Inflammatory macrophage (primary cell): ENCODE measurements around the gene G0S2.

Source experiments
- DNase-seq, 2 donors: peaks; one replicate each; pipeline ENCODE4 v3.0.0-alpha.2; 2020 to 2022

The G0S2 gene

GRCh38 chr1:209685821-209686220 lies 10.6 kb downstream of the G0S2 start:
- DNase-seq: no peak

DNA sequence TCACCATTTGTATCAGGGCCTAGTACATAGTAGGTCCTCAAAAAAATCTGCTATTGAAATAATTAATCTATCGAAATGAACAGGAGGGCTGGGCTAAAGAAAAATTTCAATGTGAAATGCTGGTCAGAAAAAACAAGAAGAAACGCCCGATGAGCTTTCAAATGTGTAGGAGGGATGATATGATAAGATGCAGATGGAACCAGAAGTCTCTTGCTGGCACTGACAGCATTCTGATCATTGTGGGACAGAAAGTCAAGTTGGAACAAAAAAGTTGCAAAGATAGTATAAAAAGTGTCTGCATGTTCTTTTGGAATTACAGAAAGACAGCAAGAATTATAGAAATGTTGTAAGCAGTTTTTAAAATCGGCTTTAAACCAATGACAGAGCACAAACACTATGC lies 11.1 kb downstream of the G0S2 start:
- no peak for DNase-seq

DNA sequence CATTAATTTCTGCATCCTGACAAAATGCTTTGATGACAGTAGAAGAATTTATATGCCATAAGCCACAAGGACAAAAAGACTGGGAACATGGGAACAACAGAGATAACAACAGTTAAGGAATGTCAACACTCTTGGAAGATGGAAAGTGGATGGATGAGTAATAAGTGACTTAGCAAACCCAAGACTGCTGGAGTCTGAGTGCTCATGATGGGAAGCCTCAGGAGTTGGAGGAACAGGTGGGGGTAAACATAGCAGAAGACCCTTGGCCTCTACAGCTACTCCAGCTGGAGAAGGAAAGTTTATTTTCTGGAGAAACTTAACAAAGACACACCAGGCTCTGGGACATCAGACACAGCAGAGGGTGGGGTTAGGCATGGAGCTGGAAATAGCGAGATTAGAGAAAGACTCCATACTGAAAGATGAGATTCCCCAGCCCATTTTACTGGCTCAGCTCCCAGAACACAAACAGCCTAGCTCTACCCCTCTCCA lies 13.6 kb downstream of the G0S2 start:
- no peak for DNase-seq

- no peak for DNase-seq
These were observed 14.3 kb downstream of the G0S2 start for GRCh38 chr1:209689477-209689876.

DNA sequence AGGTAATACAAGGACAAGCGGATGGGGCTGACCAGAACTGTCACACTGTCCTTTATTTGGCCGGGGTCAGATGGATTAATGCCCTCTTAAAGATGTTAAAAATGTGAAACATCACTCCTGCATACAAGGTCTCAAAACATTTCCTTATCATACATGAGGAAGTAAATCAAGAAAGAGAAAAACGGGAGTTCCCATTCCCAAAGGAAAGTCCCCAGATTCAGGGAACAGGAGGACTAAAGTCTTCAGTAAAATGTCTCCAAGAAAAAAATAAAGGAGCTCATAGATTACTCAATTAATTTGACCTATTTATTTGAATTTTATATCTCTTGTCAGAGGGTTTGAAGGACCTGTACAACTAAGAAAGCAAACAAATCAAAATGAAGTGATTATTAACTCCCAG lies 16.0 kb downstream of the G0S2 start:
- no peak for DNase-seq

- DNase-seq: no peak
These were observed 17.1 kb downstream of the G0S2 start for GRCh38 chr1:209692296-209692695.

- DNase-seq: peak; percentile 83 to 84
These were observed 17.7 kb downstream of the G0S2 start for GRCh38 chr1:209692745-209693504.

- DNase-seq: no peak
These were observed 21.5 kb downstream of the G0S2 start for GRCh38 chr1:209696673-209697072.

- no peak for DNase-seq
These were observed 21.9 kb downstream of the G0S2 start for GRCh38 chr1:209697126-209697525.

- peak; percentile 15 to 20 for DNase-seq
These were observed 25.5 kb downstream of the G0S2 start for GRCh38 chr1:209700686-209701085.

GRCh38 chr1:209702832-209703231 lies 27.6 kb downstream of the G0S2 start:
- no peak for DNase-seq

DNA sequence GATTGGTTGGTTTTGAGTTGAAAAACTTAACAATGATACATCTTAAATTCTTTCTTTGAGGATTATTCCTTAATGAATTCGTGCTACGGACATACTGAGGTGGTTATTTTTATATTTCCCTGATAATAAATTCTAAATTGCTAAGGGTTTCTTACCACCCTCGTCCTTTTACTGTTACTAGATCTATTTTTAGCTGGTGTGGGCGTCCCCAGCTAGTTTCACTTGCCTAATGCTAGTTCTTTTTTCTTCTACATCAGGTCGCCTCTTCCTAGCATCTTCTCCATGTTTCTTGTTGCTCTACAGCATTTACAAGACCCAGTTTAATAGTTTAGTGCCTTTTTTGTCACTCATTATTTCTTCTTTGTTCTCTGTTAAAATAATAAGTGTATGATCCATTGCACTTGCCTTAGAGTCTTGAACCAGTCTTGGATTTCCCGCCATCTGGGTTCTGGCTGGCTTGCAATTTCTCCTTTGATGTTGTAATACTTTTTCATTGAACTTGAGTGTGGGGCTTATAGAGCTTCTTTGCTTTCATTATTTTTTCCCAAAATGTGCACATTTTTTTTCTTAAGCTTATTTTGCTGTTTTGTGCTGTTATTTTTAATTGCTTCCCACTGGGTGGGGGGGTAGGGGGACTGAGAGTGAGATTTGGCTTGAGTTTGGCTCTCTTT lies 28.8 kb downstream of the G0S2 start:
- DNase-seq: peak; percentile 39 to 57

GRCh38 chr1:209704584-209704983 lies 29.4 kb downstream of the G0S2 start, which contains the start of gene HSD11B1:
Gene HSD11B1, plus strand, starts transcription at chr1:209704846. Its CDS starts 97 bp downstream, at chr1:209704943.
- DNase-seq: peak; percentile 83 to 88

DNA sequence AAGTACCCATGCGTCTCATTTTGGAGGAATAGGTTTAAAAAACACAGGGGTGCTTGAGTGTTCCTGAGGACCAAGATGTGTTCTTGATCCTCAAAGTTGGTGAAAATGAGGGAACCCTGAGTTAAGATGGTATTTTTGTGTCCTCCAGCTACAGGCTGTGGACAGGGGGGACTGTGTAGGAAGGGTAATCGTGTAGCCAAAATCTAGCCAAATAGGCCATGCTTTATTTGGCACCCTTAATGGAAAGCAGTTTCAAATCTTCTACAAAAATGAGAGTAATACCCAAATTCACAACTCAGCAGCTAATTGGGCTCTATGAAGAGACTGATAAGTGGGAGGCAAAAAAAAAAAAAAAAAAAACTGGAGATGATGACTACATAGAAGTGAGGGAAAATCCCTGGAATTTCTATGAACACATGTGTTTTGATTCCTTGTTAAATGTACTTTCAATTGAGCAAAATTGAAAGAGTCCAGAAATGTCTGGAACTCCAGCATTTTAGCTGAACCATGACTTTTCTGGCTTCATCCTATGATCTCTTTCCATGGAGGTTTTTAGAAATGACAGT lies 29.9 kb downstream of the G0S2 start:
- DNase-seq: no peak

DNA sequence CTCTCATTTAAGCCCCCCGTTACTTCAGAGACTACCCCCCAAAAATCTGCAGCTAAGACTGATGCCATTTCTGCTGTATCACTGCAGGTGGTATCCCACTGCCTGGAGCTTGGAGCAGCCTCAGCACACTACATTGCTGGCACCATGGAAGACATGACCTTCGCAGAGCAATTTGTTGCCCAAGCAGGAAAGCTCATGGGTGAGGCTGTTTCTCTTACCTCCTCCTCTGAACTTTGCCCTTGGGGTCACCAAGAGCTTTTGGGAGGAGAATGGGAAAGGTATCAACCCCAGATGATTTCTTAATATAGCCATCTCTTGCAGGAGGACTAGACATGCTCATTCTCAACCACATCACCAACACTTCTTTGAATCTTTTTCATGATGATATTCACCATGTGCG lies 31.4 kb downstream of the G0S2 start:
- DNase-seq: no peak

DNA sequence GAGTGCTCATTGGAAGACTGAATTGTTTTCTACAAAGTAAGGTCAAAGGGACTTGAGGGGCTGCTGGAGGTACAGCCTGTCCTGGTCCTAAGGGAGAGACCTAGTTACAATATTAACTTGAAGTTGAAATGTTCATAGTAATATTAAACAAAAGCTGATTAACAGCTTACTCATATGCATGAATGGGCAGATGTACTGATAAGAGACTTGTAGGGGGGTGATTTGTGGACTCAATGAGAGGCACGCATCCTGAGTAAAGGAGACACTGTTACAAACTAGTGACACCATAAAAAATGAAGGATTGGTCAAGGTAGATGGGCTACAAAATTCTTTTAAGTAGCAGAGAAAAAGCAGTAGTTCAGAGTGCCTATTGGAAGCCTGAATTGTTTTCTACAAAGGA lies 32.1 kb downstream of the G0S2 start:
- no peak for DNase-seq

DNA sequence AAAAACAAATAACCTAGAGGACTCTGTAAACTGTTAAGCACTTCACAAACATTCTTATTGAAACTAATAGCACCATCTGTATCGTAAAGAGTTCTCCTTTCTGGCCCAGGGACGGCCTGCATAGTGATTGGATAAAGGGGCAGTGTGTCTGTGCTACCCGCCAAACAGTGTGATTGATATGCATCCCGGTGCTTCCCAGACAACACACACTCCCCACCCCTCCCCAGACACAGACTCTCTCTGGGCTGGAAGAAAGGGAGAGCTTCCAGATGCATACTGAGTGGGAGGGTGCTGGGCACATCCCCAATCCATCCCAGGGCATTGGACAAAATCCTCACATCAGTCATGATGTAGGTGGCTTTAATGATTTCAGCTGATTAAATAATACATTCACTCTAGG lies 33.1 kb downstream of the G0S2 start:
- DNase-seq: no peak

GRCh38 chr1:209710093-209710492 lies 34.9 kb downstream of the G0S2 start:
- no peak for DNase-seq

DNA sequence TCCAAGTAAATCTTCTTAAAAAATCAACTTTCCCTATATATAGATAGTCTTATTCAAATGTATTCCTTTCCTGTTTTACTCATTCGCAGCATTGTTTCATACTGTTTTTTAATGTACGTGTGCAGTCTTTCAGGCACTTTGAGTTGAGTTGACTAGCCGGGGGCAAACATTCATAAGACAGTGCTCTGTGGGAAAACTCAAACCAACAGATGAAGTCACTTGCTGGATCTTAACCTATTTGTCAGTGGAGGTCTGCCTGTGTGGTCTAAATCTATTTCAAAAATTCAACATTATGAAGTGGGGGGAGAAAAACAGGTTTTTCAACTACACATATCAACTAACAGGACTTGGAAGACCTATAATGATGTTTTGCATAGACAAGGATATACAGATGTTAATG lies 35.6 kb downstream of the G0S2 start:
- DNase-seq: no peak

- no peak for DNase-seq
These were observed 39.1 kb downstream of the G0S2 start for GRCh38 chr1:209714338-209714737.

DNA sequence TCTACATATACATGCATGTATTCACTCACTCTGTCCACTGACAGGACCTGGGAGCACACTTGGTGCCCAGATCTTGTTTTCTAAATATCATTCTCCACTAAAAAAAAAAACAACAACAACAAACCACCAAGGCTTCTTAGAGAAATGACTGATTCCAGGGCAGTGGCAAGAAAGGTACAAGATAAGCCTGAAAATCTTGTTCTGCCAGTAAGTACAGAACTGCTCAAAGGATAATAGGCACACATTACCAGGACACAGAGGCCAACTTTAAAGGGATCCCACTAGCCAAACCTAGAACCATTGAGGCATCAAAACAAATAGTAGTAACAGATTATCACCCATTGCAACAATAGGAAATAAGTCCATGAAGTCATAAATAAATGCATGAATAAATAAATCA lies 40.1 kb downstream of the G0S2 start:
- DNase-seq: no peak

DNA sequence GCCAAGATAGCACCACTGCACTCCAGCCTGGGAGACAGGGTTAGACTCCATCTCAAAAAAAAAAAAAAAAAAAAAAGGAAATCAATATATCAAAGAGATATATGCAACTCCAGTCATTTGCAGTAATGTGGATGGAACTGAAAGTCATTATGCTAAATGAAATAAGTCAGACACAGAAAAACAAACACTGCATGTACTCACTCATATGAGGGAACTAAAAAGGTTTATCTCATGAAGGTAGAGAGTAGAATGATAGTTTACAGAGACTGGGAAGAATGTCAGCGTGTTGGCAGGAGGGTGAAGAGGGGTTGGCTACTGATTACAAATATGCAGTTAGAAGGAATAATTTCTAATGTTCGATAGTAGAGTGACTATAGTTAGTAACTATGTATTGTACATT lies 42.6 kb downstream of the G0S2 start:
- DNase-seq: no peak

GRCh38 chr1:209720326-209720725 lies 45.1 kb downstream of the G0S2 start:
- no peak for DNase-seq

- no peak for DNase-seq
These were observed 45.6 kb downstream of the G0S2 start for GRCh38 chr1:209720826-209721225.
